ENCODE data around the gene RPRML.

RPRML gene

GRCh38 chr17:46974086-46974485 is 5.0 kb downstream of the RPRML start:
- Histone ChIP-seq H3K27me3 (ENCODE audit: insufficient read depth, low read length, poor library complexity) (peaks cover 6% of the 10 kb centered on the region), H4K20me1 (ENCODE audit: insufficient read depth, low read length) (no peaks in the 10 kb centered on the region), H3K27ac (ENCODE audit: low read length) (no peak overlapping the region), H3K79me2 (ENCODE audit: insufficient read depth, low read length) (no peaks in the 10 kb centered on the region), H3K4me1 (ENCODE audit: insufficient read depth, low read length) (peaks cover 8% of the 10 kb centered on the region), H3K9me3 (ENCODE audit: insufficient read depth, low read length, severe bottlenecking) (no peaks in the 10 kb centered on the region), H2AFZ (ENCODE audit: low read depth, low read length) (no peak overlapping the region), H3K4me3 (ENCODE audit: low read depth in 1 of 2, low read length in 2 of 2) (no peak overlapping the region), H3K9ac (ENCODE audit: low read depth, low read length) (no peak overlapping the region), H3K4me2 (ENCODE audit: insufficient read depth, low read length) (no peak overlapping the region), H3K36me3 (ENCODE audit: insufficient read depth, low read length) (no peaks in the 10 kb centered on the region)
- ATAC-seq (ENCODE audit: insufficient read depth, low read depth) (no peak), DNase-seq (no peak)
- no peak for TF ChIP-seq EZH2 (IDR thresholded peaks at IDR 0.05; ENCODE audit: borderline replicate concordance, low read depth, low read length, severe bottlenecking)
- TF ChIP-seq CTCF (IDR thresholded peaks at IDR 0.05; ENCODE audit: borderline replicate concordance, extremely low read depth, low read length, poor library complexity, severe bottlenecking): no peak

- TF ChIP-seq EZH2 (IDR thresholded peaks at IDR 0.05; ENCODE audit: borderline replicate concordance, low read depth, low read length, severe bottlenecking) (no peak), CTCF (IDR thresholded peaks at IDR 0.05; ENCODE audit: borderline replicate concordance, extremely low read depth, low read length, poor library complexity, severe bottlenecking) (no peak)
- no peaks in the 10 kb centered on the region for H3K4me1 ChIP-seq (ENCODE audit: insufficient read depth, low read length)
- no peak overlapping the region for H3K9ac ChIP-seq (ENCODE audit: low read depth, low read length)
- H3K36me3 ChIP-seq (ENCODE audit: insufficient read depth, low read length): no peaks in the 10 kb centered on the region
- H2AFZ ChIP-seq (ENCODE audit: low read depth, low read length): no peak overlapping the region
- H3K27me3 ChIP-seq (ENCODE audit: insufficient read depth, low read length, poor library complexity): no peaks in the 10 kb centered on the region
- no peak for ATAC-seq (ENCODE audit: insufficient read depth, low read depth)
- H3K4me2 ChIP-seq (ENCODE audit: insufficient read depth, low read length): no peak overlapping the region
- no peaks in the 10 kb centered on the region for H3K9me3 ChIP-seq (ENCODE audit: insufficient read depth, low read length, severe bottlenecking)
- H3K4me3 ChIP-seq (ENCODE audit: low read depth in 1 of 2, low read length in 2 of 2): no peak overlapping the region
- no peaks in the 10 kb centered on the region for H4K20me1 ChIP-seq (ENCODE audit: insufficient read depth, low read length)
- no peak for DNase-seq
- H3K27ac ChIP-seq (ENCODE audit: low read length): no peak overlapping the region
- H3K79me2 ChIP-seq (ENCODE audit: insufficient read depth, low read length): no peaks in the 10 kb centered on the region
Measured at GRCh38 chr17:46972346-46972745, 6.7 kb downstream of the RPRML start.

GRCh38 chr17:46971647-46972300 is 7.3 kb downstream of the RPRML start:
- no peak for ATAC-seq (ENCODE audit: insufficient read depth, low read depth)

More at GRCh38 chr17:46971647-46972300, 7.3 kb downstream of the RPRML start:
- no peaks in the 10 kb centered on the region for H3K9me3 ChIP-seq (ENCODE audit: insufficient read depth, low read length, severe bottlenecking)
- H3K4me1 ChIP-seq (ENCODE audit: insufficient read depth, low read length): no peaks in the 10 kb centered on the region
- TF ChIP-seq CTCF (IDR thresholded peaks at IDR 0.05; ENCODE audit: borderline replicate concordance, extremely low read depth, low read length, poor library complexity, severe bottlenecking): no peak
- no peak for TF ChIP-seq EZH2 (IDR thresholded peaks at IDR 0.05; ENCODE audit: borderline replicate concordance, low read depth, low read length, severe bottlenecking)
- no peaks in the 10 kb centered on the region for H3K27me3 ChIP-seq (ENCODE audit: insufficient read depth, low read length, poor library complexity)
- H4K20me1 ChIP-seq (ENCODE audit: insufficient read depth, low read length): no peaks in the 10 kb centered on the region
- H3K4me3 ChIP-seq (ENCODE audit: low read depth in 1 of 2, low read length in 2 of 2): no peak overlapping the region
- no peaks in the 10 kb centered on the region for H3K79me2 ChIP-seq (ENCODE audit: insufficient read depth, low read length)
- no peak for DNase-seq
- no peak overlapping the region for H3K9ac ChIP-seq (ENCODE audit: low read depth, low read length)
- no peaks in the 10 kb centered on the region for H3K36me3 ChIP-seq (ENCODE audit: insufficient read depth, low read length)
- H3K27ac ChIP-seq (ENCODE audit: low read length): no peak overlapping the region
- H2AFZ ChIP-seq (ENCODE audit: low read depth, low read length): no peak overlapping the region
- no peak overlapping the region for H3K4me2 ChIP-seq (ENCODE audit: insufficient read depth, low read length)

Measured in DND-41 (cell line).